Measurements from ENCODE around the gene PINK1. TPM values are rescaled to one million over a fixed set of nuclear protein-coding genes. Genes with fewer than 3 reads are reported as not detected.

PINK1 gene
- 89.5 and 99.6 TPM in 2 replicates for total RNA-seq

GRCh38 chr1:20633190-20634064 lies at the start of gene PINK1:
Gene PINK1 (plus strand): TSS chr1:20633458. CDS start chr1:20633549, 91 bp downstream.

GRCh38 chr1:20588634-20589225 lies 44.5 kb upstream of the PINK1 start, which contains the start of gene CDA:
Gene CDA (plus strand): TSS chr1:20589097. CDS start chr1:20589130, 33 bp downstream.

GRCh38 chr1:20661207-20662109 lies 28.2 kb downstream of the PINK1 start, which contains the start of gene DDOST:
Gene DDOST (minus strand): TSS chr1:20661369. CDS start chr1:20661350, 19 bp downstream.

Other genes starting within 250 kb of the PINK1 start
- 9.4 and 40.8 TPM in 2 replicates for gene CAMK2N1, start 147.2 kb upstream of the PINK1 start, total RNA-seq
- gene MUL1, start 125.3 kb upstream of the PINK1 start, total RNA-seq, result 19.1 and 19.5 TPM in 2 replicates
- gene FAM43B, start 80.9 kb upstream of the PINK1 start, total RNA-seq, result under 0.01 TPM in 1 of 2 replicates, not detected in the other
- 0.63 TPM in 1 of 2 replicates, not detected in the other for gene CDA, start 44.4 kb upstream of the PINK1 start, total RNA-seq
- 353 and 417 TPM in 2 replicates for gene DDOST, start 27.9 kb downstream of the PINK1 start, total RNA-seq
- 0.32 and 0.43 TPM in 2 replicates for gene KIF17, start 84.5 kb downstream of the PINK1 start, total RNA-seq
- 0.69 and 1.3 TPM in 2 replicates for gene SH2D5, start 99.2 kb downstream of the PINK1 start, total RNA-seq
- 140 and 175 TPM in 2 replicates for gene HP1BP3, start 153.8 kb downstream of the PINK1 start, total RNA-seq